SK-N-SH (cell line): ENCODE results near the gene TMEM80.

ENCODE experiments used
- CTCF ChIP-seq: fragments of 200-600 bp; sonication (generic); IDR thresholded peaks from 2 replicates; pipeline ENCODE4 v1.6.1; 2017; ENCODE audit warnings: antibody characterized with exemption, mild to moderate bottlenecking, moderate library complexity
- EP300 ChIP-seq, 2 experiments: IDR thresholded peaks; 2 replicates each; pipeline versions ENCODE4 v1.4.0 to v1.6.1; 2012; ENCODE audit warnings: borderline replicate concordance in 1 of 2, low read depth in 1 of 2, low read length in 1 of 2
- EZH2phosphoT487 ChIP-seq: fragments of 200-600 bp; sonication (generic); IDR thresholded peaks from 2 replicates; pipeline ENCODE4 v1.6.1; 2017; ENCODE audit warnings: low read depth, mixed run types, mild to moderate bottlenecking, antibody characterized with exemption, moderate library complexity, borderline replicate concordance
- MAX ChIP-seq: IDR thresholded peaks from 2 replicates; pipeline ENCODE4 v1.4.0; 2012; ENCODE audit warnings: low read depth
- RFX5 ChIP-seq: IDR thresholded peaks from 2 replicates; pipeline ENCODE4 v1.6.1; 2012; ENCODE audit warnings: mild to moderate bottlenecking, improper control_type of control experiment, low read length
- SMC3 ChIP-seq: IDR thresholded peaks from 2 replicates; pipeline ENCODE4 v1.6.1; 2012; ENCODE audit warnings: low read depth, low read length, improper control_type of control experiment

- TF ChIP-seq CTCF (no peak), EZH2phosphoT487 (no peak), SMC3 (no peak), EP300 (IDR thresholded peaks at IDR 0.05; ENCODE audit: borderline replicate concordance in 1 of 2, low read depth in 1 of 2, low read length in 1 of 2) (no peak), RFX5 (no peak), MAX (0 out of 2 replicates have a peak, but pooled peaks have one; percentile 13)
These were observed at the start of gene TMEM80 for GRCh38 chr11:695538-696248.
